ENCODE results near the gene NPTX1.

Gene NPTX1

DNA sequence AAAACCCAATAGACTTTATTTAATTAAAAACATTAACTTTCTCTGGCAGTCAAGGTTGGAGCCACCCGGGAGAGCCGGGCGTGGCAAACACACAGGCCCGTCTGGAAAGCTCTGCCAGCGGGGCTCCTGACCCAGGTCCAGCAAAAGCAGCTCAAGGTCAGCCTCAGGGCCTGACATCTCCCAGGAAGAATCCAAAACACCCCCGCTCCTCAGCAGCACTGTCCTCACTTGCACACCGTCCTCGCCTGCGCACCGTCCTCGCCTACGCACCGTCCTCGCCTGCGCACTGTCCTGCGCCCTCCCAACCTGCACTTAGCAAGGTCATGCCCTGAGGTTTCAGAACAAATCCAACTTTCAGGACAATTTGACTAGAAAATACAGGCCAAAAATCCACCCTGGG is 36.8 kb upstream of the NPTX1 start:
- no peaks in the 10 kb centered on the region for H3K36me3 ChIP-seq (ENCODE audit: low read depth)
- H3K9me3 ChIP-seq (ENCODE audit: severe bottlenecking), result no peaks in the 10 kb centered on the region
- H3K4me3 ChIP-seq (ENCODE audit: severe bottlenecking), result no peak overlapping the region
- no peak for ATAC-seq (ENCODE audit: low read depth)
- H3K27ac ChIP-seq (ENCODE audit: poor library complexity, severe bottlenecking), result no peak overlapping the region
- no peaks in the 10 kb centered on the region for H3K4me1 ChIP-seq (ENCODE audit: insufficient read depth, poor library complexity, severe bottlenecking)
- no peak for DNase-seq (ENCODE audit: low spot score)
- TF ChIP-seq, protein P1, sequence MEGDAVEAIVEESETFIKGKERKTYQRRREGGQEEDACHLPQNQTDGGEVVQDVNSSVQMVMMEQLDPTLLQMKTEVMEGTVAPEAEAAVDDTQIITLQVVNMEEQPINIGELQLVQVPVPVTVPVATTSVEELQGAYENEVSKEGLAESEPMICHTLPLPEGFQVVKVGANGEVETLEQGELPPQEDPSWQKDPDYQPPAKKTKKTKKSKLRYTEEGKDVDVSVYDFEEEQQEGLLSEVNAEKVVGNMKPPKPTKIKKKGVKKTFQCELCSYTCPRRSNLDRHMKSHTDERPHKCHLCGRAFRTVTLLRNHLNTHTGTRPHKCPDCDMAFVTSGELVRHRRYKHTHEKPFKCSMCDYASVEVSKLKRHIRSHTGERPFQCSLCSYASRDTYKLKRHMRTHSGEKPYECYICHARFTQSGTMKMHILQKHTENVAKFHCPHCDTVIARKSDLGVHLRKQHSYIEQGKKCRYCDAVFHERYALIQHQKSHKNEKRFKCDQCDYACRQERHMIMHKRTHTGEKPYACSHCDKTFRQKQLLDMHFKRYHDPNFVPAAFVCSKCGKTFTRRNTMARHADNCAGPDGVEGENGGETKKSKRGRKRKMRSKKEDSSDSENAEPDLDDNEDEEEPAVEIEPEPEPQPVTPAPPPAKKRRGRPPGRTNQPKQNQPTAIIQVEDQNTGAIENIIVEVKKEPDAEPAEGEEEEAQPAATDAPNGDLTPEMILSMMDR (IDR thresholded peaks at IDR 0.05; ENCODE audit: poor library complexity, severe bottlenecking), result no peak
- no peaks in the 10 kb centered on the region for H3K27me3 ChIP-seq (ENCODE audit: insufficient read depth, poor library complexity, severe bottlenecking)

DNA sequence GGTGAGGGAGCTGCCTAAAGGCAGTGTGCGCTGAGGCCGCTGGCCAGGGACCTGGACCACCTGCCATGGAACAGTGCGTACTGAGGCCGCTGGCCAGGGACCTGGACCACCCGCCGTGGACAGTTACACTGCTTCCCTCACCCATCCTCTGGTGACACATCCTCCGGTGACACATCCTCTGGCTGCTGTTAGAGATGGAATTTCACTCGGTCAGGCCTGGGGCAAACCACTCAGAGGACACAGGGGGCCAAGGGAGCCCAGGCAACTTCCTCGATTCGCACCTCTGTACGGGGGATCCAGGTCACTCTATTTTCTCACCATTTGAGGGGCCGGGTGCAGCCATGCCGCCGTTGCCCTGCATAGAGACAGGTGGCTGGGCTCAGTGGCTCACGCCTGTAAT is 35.8 kb upstream of the NPTX1 start:
- TF ChIP-seq, protein P1 (IDR thresholded peaks at IDR 0.05; ENCODE audit: poor library complexity, severe bottlenecking), result no peak
- DNase-seq (ENCODE audit: low spot score), result no peak
- no peak overlapping the region for H3K27ac ChIP-seq (ENCODE audit: poor library complexity, severe bottlenecking)
- peak; percentile 29; the same call in 1 of the 3 replicates for ATAC-seq (ENCODE audit: low read depth)
- H3K4me3 ChIP-seq (ENCODE audit: severe bottlenecking), result no peak overlapping the region
- H3K36me3 ChIP-seq (ENCODE audit: low read depth), result no peaks in the 10 kb centered on the region
- no peaks in the 10 kb centered on the region for H3K4me1 ChIP-seq (ENCODE audit: insufficient read depth, poor library complexity, severe bottlenecking)
- H3K9me3 ChIP-seq (ENCODE audit: severe bottlenecking), result no peaks in the 10 kb centered on the region
- H3K27me3 ChIP-seq (ENCODE audit: insufficient read depth, poor library complexity, severe bottlenecking), result no peaks in the 10 kb centered on the region

DNA sequence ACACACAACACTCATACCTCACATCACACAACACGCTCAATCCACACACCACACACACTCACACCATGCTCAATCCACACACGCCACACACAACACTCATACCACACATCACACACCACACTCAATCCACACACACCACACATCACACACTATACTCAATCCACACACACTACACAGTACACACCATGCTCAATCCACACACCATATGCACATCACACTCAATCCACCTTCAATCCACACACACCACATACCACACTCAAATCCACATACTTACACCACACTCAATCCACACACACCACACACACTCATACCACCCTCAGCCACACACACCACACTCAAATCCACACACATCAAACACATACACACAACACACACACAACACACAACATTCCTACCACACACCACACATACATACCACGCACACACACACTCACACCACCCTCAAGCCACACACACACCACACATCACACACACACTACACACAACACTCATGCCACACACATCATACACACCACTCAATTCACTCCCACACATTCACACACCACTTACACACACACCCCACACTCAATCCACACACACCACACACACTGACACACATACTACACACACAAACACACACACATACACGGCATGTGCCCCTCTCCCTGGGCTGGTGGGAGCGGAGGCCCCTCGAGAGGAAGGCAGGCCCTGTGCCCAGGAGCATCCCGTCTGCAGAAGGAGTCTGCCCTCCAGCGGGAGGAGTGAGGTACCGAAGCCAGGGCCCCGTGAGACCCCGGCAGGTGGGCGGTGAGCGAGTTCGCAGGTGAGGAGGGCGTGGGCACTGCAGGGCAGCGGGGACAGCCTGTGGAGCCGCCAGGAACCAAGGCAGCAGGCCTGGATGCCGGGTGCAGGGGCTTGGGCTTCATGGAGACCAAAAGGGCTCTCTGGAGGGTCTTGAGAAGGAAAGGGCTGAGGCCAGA is 35.1 kb upstream of the NPTX1 start:
- Histone ChIP-seq H3K27ac (ENCODE audit: poor library complexity, severe bottlenecking) (no peak overlapping the region), H3K4me3 (ENCODE audit: severe bottlenecking) (no peak overlapping the region), H3K9me3 (ENCODE audit: severe bottlenecking) (no peaks in the 10 kb centered on the region), H3K27me3 (ENCODE audit: insufficient read depth, poor library complexity, severe bottlenecking) (no peaks in the 10 kb centered on the region), H3K4me1 (ENCODE audit: insufficient read depth, poor library complexity, severe bottlenecking) (no peaks in the 10 kb centered on the region), H3K36me3 (ENCODE audit: low read depth) (no peaks in the 10 kb centered on the region)
- TF ChIP-seq, protein P1 (IDR thresholded peaks at IDR 0.05; ENCODE audit: poor library complexity, severe bottlenecking), result no peak
- 0 out of 3 replicates have a peak, but pooled peaks have one; percentile 14 for ATAC-seq (ENCODE audit: low read depth)
- DNase-seq (ENCODE audit: low spot score), result no peak

DNA sequence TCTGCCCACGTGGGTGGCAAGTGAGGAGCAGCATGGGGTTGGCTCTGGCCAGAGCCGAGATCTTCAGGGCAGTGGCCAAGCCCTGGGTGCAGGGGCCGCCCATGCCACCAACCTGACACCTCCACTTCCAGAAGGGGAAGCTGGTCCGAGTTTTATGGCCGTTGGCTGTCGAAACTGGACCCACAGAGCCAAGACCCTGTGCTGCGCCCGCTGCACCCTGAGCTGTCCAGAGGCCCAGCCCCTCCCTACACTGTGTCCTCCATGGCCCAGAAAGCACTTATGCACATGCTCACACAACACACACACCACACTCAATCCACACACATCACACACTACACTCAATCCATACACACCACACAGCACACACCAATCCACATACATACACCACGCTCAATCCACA is 34.4 kb upstream of the NPTX1 start:
- no peaks in the 10 kb centered on the region for H3K36me3 ChIP-seq (ENCODE audit: low read depth)
- ATAC-seq (ENCODE audit: low read depth) (no peak; the same call in 2 of the 3 replicates), DNase-seq (ENCODE audit: low spot score) (no peak)
- no peaks in the 10 kb centered on the region for H3K9me3 ChIP-seq (ENCODE audit: severe bottlenecking)
- H3K27me3 ChIP-seq (ENCODE audit: insufficient read depth, poor library complexity, severe bottlenecking), result no peaks in the 10 kb centered on the region
- TF ChIP-seq, protein P1 (IDR thresholded peaks at IDR 0.05; ENCODE audit: poor library complexity, severe bottlenecking), result no peak
- no peak overlapping the region for H3K27ac ChIP-seq (ENCODE audit: poor library complexity, severe bottlenecking)
- no peak overlapping the region for H3K4me3 ChIP-seq (ENCODE audit: severe bottlenecking)
- no peaks in the 10 kb centered on the region for H3K4me1 ChIP-seq (ENCODE audit: insufficient read depth, poor library complexity, severe bottlenecking)

DNA sequence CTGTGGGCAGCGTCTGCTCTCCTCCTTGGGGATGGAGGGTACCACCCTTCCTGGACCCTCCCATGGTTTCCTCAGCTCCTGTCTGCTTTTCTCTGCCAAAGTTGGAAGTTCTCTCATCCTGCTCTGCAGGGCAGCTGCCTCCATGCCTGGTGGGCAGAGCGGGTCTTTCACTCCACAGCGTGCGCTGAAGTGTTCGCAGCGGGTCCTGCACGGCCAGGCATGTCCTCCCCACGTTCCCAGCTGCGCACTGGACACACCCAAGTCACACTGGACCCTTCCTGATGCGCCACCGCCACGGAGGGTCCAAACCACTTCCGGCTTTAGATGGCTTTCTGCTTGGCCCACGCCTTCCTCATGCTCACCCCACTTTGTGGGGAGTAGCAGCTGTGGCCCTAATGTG is 33.7 kb upstream of the NPTX1 start:
- Histone ChIP-seq H3K36me3 (ENCODE audit: low read depth) (no peaks in the 10 kb centered on the region), H3K27ac (ENCODE audit: poor library complexity, severe bottlenecking) (no peak overlapping the region), H3K9me3 (ENCODE audit: severe bottlenecking) (no peaks in the 10 kb centered on the region), H3K4me3 (ENCODE audit: severe bottlenecking) (no peak overlapping the region), H3K27me3 (ENCODE audit: insufficient read depth, poor library complexity, severe bottlenecking) (no peaks in the 10 kb centered on the region), H3K4me1 (ENCODE audit: insufficient read depth, poor library complexity, severe bottlenecking) (no peaks in the 10 kb centered on the region)
- ATAC-seq (ENCODE audit: low read depth) (no peak), DNase-seq (ENCODE audit: low spot score) (no peak)
- TF ChIP-seq, protein P1 (IDR thresholded peaks at IDR 0.05; ENCODE audit: poor library complexity, severe bottlenecking), result no peak

Data from RWPE2 (cell line).